ENCODE results near the gene CELSR3. TPM values are rescaled to one million over a fixed set of nuclear protein-coding genes. Genes with fewer than 3 reads are reported as not detected.

The CELSR3 gene
- total RNA-seq, 2 donors from 2014 or later: 20.7 to 30.1 TPM

GRCh38 chr3:48702320-48702920 is 39.7 kb upstream of the CELSR3 start:
- no peaks in the 10 kb centered on the region for H3K27me3 ChIP-seq (ENCODE audit: control insufficient read depth, insufficient read depth, low read length, poor library complexity, severe bottlenecking)
- no peak for TF ChIP-seq CTCF (conservative IDR thresholded peaks at IDR 0.05)
- peak overlapping the region; percentile 1 for H3K27ac Mint-ChIP-seq
- H3K9me3 ChIP-seq (ENCODE audit: control insufficient read depth, low read length): no peaks in the 10 kb centered on the region
- H3K9ac ChIP-seq (ENCODE audit: extremely low read depth, low read length, poor library complexity, severe bottlenecking): no peak overlapping the region
- no peak for DNase-seq
- H3K4me3 ChIP-seq (ENCODE audit: low read length): no peak overlapping the region
- peaks cover 80% of the 10 kb centered on the region for H3K36me3 ChIP-seq (ENCODE audit: control insufficient read depth, insufficient read depth, low read length)
- H3K27ac ChIP-seq (ENCODE audit: low read depth, low read length): no peak overlapping the region
- WGBS, 2 experiments (ENCODE audit: insufficient coverage in 1 of 2, insufficient read length in 1 of 2): 88 to 94% methylated on average over 6 of the region's 6 CpGs
- H3K4me1 Mint-ChIP-seq: peaks cover 13% of the 10 kb centered on the region
- no peaks in the 10 kb centered on the region for H3K9me3 Mint-ChIP-seq
- H3K36me3 Mint-ChIP-seq (ENCODE audit: low read depth): peaks cover 70% of the 10 kb centered on the region
- no peaks in the 10 kb centered on the region for H3K27me3 Mint-ChIP-seq (ENCODE audit: insufficient read depth)
- no peaks in the 10 kb centered on the region for H3K4me1 ChIP-seq (ENCODE audit: control insufficient read depth, insufficient read depth, low read length)
- H3K4me3 Mint-ChIP-seq: no peak overlapping the region

GRCh38 chr3:48700731-48701405 is 38.2 kb upstream of the CELSR3 start:
- Mint-ChIP-seq H3K27ac (no peak overlapping the region), H3K4me1 (peaks cover 20% of the 10 kb centered on the region), H3K27me3 (ENCODE audit: insufficient read depth) (no peaks in the 10 kb centered on the region), H3K9me3 (no peaks in the 10 kb centered on the region), H3K4me3 (no peak overlapping the region), H3K36me3 (ENCODE audit: low read depth) (peaks cover 63% of the 10 kb centered on the region)
- no peak overlapping the region for H3K27ac ChIP-seq (ENCODE audit: low read depth, low read length)
- no peak for TF ChIP-seq CTCF (conservative IDR thresholded peaks at IDR 0.05)
- H3K9ac ChIP-seq (ENCODE audit: extremely low read depth, low read length, poor library complexity, severe bottlenecking): no peak overlapping the region
- H3K36me3 ChIP-seq (ENCODE audit: control insufficient read depth, insufficient read depth, low read length): peaks cover 73% of the 10 kb centered on the region
- no peaks in the 10 kb centered on the region for H3K9me3 ChIP-seq (ENCODE audit: control insufficient read depth, low read length)
- H3K4me1 ChIP-seq (ENCODE audit: control insufficient read depth, insufficient read depth, low read length): no peaks in the 10 kb centered on the region
- WGBS, 2 experiments (ENCODE audit: insufficient coverage in 1 of 2, insufficient read length in 1 of 2): 96 to 100% methylated on average over 4 to 11 of the region's 11 CpGs
- H3K27me3 ChIP-seq (ENCODE audit: control insufficient read depth, insufficient read depth, low read length, poor library complexity, severe bottlenecking): no peaks in the 10 kb centered on the region
- H3K4me3 ChIP-seq (ENCODE audit: low read length): no peak overlapping the region
- no peak for DNase-seq

- H3K36me3 ChIP-seq (ENCODE audit: control insufficient read depth, insufficient read depth, low read length): peaks cover 72% of the 10 kb centered on the region
- no peaks in the 10 kb centered on the region for H3K9me3 Mint-ChIP-seq
- 88 to 96% methylated on average over 6 to 8 of the region's 8 CpGs for WGBS, 2 experiments (ENCODE audit: insufficient coverage in 1 of 2, insufficient read length in 1 of 2)
- no peaks in the 10 kb centered on the region for H3K27me3 ChIP-seq (ENCODE audit: control insufficient read depth, insufficient read depth, low read length, poor library complexity, severe bottlenecking)
- peak overlapping the region; percentile 55 for H3K27ac Mint-ChIP-seq
- peaks cover 18% of the 10 kb centered on the region for H3K4me1 Mint-ChIP-seq
- H3K9me3 ChIP-seq (ENCODE audit: control insufficient read depth, low read length): no peaks in the 10 kb centered on the region
- DNase-seq: no peak
- no peaks in the 10 kb centered on the region for H3K4me1 ChIP-seq (ENCODE audit: control insufficient read depth, insufficient read depth, low read length)
- H3K36me3 Mint-ChIP-seq (ENCODE audit: low read depth): peaks cover 63% of the 10 kb centered on the region
- no peak overlapping the region for H3K4me3 Mint-ChIP-seq
- no peak overlapping the region for H3K9ac ChIP-seq (ENCODE audit: extremely low read depth, low read length, poor library complexity, severe bottlenecking)
- no peak for TF ChIP-seq CTCF (conservative IDR thresholded peaks at IDR 0.05)
- H3K4me3 ChIP-seq (ENCODE audit: low read length): no peak overlapping the region
- no peaks in the 10 kb centered on the region for H3K27me3 Mint-ChIP-seq (ENCODE audit: insufficient read depth)
- no peak overlapping the region for H3K27ac ChIP-seq (ENCODE audit: low read depth, low read length)
Measured at GRCh38 chr3:48698891-48699290, 36.2 kb upstream of the CELSR3 start.
